H1 (cell line): ENCODE measurements around the gene UPF1. TPM values are rescaled to one million over a fixed set of nuclear protein-coding genes. Genes with fewer than 3 reads are reported as not detected.

ENCODE experiments used
- CBX5 ChIP-seq: fragments of 300-800, 300-1000 bp; sonication (generic); IDR thresholded peaks from 2 replicates; pipeline ENCODE4 v1.7.1; 2016; ENCODE audit warnings: antibody characterized with exemption, low read length, low read depth
- GTF2F1 ChIP-seq: IDR thresholded peaks from 2 replicates; pipeline ENCODE4 v1.6.1; 2012; ENCODE audit warnings: low read depth, low read length, improper control_type of control experiment, borderline replicate concordance
- RAD21 ChIP-seq, 2 experiments: IDR thresholded peaks in 1 of 2; conservative IDR thresholded peaks in 1 of 2; 2 replicates each; pipeline ENCODE4 v1.6.1; 2011; ENCODE audit warnings: low read depth in 2 of 2, low read length in 2 of 2, improper control_type of control experiment in 1 of 2, inconsistent platforms in 1 of 2, mild to moderate bottlenecking in 1 of 2, moderate library complexity in 1 of 2
- RFX5 ChIP-seq: IDR thresholded peaks from 2 replicates; pipeline ENCODE4 v1.6.1; 2011; ENCODE audit warnings: low read depth, low read length, improper control_type of control experiment, borderline replicate concordance
- RXRA ChIP-seq: IDR thresholded peaks from 2 replicates; pipeline ENCODE4 v1.6.1; 2011; ENCODE audit warnings: low read depth, mild to moderate bottlenecking, low read length, moderate library complexity; ENCODE audit not compliant: insufficient read depth
- SAP30 ChIP-seq: fragments of 300-600 bp; sonication (generic); IDR thresholded peaks from 2 replicates; pipeline ENCODE4 v1.7.1; 2012; ENCODE audit warnings: low read length, moderate library complexity, mild to moderate bottlenecking, inconsistent platforms; ENCODE audit not compliant: insufficient read depth, insufficient replicate concordance
- SP2 ChIP-seq: IDR thresholded peaks from 2 replicates; pipeline ENCODE4 v1.6.1; 2012; ENCODE audit warnings: mild to moderate bottlenecking, low read length, inconsistent platforms
- SP4 ChIP-seq: IDR thresholded peaks from 2 replicates; pipeline ENCODE4 v1.6.1; 2012; ENCODE audit warnings: low read length, inconsistent platforms
- polyA plus RNA-seq, 7 experiments: library from polyadenylated mRNA; depleted of rRNA in 3 of 7; stranded (reverse) in 5 of 7; unstranded in 2 of 7; fragments of >200 nt in 5 of 7; fragments of 200-250 nt in 2 of 7; gene quantifications; 1 replicate in 5 of 7; 2 replicates in 1 of 7; 4 replicates in 1 of 7; pipeline versions ENCODE4 v1.2.1 to v1.2.3, GENCODE V29; 2011 to 2013; ENCODE audit warnings: missing spikeins in 2 of 7, mixed read lengths in 2 of 7
- total RNA-seq: library from RNA; stranded (reverse); fragmentation: NEBNext Ultra II Directional; extraction: Animal tissue kit (Norgen Biotek cat#: 25700); gene quantifications from 2 replicates; pipeline ENCODE4 v1.2.1, GENCODE V29; 2021

UPF1 gene
- total and polyA plus RNA-seq, 2 of the 8 experiments (the other 6 are each of a cell fraction or from before 2014, with no cell fraction given): 46.4 to 62.0 TPM

GRCh38 chr19:18844806-18845329 is 13.1 kb downstream of the UPF1 start (continued):
- TF ChIP-seq RAD21 (IDR thresholded peaks at IDR 0.05 in 1 of 2, conservative IDR thresholded peaks at IDR 0.05 in 1 of 2; ENCODE audit: low read depth in 2 of 2, low read length in 2 of 2): no peak
- TF ChIP-seq SAP30: no peak
- no peak for TF ChIP-seq SP2
- no peak for TF ChIP-seq CBX5
- no peak for TF ChIP-seq RXRA
- no peak for TF ChIP-seq GTF2F1
- TF ChIP-seq SP4: no peak
- TF ChIP-seq RFX5: no peak
